ENCODE results near the gene C12orf57.

The C12orf57 gene

DNA sequence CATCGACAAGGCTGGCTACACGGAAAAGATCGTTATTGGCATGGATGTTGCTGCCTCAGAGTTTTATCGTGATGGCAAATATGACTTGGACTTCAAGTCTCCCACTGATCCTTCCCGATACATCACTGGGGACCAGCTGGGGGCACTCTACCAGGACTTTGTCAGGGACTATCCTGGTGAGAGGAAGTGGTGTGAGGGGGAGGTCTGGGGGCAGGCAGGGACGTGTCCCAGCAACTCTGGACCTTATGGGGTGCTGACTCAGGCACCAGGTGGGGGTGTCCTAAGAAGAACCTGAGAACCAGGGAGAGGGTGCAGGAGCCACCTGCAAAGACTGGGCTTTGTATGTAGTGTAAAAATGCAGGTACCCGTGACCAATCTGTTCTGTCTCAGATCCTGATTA lies 24.2 kb upstream of the C12orf57 start:
- no peak for DNase-seq

DNA sequence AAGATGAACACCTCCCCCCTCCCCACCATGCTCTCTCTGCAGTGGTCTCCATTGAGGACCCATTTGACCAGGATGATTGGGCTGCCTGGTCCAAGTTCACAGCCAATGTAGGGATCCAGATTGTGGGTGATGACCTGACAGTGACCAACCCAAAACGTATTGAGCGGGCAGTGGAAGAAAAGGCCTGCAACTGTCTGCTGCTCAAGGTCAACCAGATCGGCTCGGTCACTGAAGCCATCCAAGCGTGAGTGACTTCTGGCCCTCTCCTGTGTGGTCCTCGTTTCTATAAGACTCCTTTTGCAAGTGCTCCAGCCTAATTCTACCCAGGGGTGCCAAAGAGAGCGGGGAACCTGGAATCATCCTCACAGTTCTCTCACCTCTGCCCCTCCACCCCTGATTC lies 22.3 kb upstream of the C12orf57 start:
- no peak for DNase-seq

DNA sequence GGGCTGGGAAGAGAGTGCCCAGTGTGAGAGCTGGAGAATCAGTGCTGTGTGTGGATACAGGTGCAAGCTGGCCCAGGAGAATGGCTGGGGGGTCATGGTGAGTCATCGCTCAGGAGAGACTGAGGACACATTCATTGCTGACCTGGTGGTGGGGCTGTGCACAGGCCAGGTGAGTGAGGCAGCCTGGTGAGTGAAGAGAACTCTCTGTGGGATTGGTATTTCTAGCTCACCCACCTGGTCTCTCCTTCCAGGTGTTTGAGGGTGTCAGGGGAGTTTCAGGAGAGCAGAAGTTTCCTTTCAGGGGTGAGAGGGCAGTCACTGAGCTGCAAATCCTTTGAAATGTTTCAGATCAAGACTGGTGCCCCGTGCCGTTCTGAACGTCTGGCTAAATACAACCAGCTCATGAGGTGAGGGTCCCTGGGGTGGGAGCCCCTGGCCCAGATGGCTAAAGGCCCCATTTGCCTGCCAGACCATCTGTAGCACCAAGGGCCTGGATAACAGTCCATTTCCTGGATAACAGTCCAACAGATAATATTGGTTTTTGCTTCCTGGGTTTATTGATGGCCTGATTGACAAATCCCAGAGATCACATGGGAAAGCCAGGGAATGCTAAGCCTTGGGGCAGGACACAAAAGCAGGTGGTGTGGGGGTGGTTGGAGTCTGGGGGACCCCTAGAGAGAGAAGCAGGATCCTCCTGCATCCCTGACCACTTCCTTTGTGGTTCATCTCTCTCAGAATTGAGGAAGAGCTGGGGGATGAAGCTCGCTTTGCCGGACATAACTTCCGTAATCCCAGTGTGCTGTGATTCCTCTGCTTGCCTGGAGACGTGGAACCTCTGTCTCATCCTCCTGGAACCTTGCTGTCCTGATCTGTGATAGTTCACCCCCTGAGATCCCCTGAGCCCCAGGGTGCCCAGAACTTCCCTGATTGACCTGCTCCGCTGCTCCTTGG lies 21.6 kb upstream of the C12orf57 start:
- DNase-seq = no peak

DNA sequence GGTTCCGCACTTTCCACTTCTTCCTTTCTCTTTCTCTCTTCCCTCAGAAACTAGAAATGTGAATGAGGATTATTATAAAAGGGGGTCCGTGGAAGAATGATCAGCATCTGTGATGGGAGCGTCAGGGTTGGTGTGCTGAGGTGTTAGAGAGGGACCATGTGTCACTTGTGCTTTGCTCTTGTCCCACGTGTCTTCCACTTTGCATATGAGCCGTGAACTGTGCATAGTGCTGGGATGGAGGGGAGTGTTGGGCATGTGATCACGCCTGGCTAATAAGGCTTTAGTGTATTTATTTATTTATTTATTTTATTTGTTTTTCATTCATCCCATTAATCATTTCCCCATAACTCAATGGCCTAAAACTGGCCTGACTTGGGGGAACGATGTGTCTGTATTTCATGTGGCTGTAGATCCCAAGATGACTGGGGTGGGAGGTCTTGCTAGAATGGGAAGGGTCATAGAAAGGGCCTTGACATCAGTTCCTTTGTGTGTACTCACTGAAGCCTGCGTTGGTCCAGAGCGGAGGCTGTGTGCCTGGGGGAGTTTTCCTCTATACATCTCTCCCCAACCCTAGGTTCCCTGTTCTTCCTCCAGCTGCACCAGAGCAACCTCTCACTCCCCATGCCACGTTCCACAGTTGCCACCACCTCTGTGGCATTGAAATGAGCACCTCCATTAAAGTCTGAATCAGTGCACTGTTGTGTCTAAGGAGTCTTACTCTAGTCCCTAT lies 20.7 kb upstream of the C12orf57 start:
- DNase-seq = no peak

DNA sequence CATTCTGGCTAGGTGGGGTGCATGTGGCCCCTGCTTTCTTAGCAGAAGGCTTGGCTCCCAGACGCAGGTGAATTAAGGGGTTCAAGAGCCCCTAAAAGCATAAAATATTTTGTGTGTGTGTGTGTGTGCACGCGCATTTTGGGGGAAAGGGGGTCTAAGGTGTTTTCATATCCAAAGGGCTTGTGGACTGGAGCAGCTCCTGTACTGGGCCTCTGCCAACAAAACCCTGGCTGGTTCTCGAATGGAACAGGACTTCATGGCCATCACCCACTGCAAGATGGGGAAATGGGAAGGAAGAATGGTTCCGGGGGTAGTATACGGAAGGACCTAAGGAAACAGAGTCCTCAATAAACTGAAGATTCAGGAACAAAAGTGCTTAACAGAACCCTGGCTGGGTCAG lies 20.0 kb upstream of the C12orf57 start:
- DNase-seq = no peak

DNA sequence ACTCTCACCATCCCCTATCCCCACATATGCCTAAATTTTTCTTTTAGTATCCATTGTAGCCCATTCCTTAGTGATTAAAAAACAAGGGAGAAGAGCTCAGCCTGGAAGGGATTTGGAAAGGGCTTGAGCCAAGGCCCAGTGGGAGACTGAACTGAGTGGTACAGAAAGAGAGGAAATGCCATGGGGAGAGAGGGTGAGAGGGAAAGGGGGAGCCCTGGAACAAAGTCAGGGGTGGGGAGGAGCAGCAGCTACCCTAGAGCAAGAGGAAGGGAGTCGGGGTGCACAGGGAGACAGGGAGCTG lies 18.6 kb upstream of the C12orf57 start:
- DNase-seq = no peak

DNA sequence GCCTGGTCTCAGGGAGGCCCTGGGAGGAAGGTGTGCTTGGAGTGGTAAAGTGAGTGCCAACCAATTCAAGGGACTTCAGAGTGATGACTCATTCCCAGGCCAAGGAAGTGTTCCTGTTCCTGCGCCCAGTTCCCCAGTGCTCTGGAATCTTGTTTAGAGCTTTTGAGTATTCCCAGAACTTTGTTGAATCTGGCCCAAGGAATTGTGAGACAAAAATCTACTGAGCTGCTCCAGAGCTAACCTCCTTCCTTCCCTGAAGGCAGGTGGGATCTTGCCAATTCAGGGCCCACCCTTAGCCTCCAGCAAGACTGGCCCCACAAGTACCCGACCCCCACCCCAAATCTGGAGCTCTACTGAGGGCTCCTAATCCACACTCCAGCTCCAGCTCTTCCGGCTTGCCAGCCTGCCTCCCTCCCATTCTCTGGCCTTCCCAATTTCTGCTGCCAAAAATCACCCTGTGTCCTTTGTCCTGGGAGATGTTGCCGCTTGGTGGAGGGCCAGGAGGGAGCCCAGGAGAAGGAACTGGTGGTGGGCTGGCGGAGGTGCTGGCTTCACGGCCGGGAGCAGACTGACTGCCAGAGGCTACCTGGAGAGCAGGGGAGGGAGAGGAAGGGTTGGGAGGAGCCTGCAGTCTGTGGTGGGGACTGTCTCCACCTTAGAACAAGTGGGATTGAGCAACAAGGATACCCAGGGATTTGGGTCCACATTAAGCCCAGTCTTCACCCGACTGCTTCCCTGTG lies 18.1 kb upstream of the C12orf57 start:
- no peak for DNase-seq

DNA sequence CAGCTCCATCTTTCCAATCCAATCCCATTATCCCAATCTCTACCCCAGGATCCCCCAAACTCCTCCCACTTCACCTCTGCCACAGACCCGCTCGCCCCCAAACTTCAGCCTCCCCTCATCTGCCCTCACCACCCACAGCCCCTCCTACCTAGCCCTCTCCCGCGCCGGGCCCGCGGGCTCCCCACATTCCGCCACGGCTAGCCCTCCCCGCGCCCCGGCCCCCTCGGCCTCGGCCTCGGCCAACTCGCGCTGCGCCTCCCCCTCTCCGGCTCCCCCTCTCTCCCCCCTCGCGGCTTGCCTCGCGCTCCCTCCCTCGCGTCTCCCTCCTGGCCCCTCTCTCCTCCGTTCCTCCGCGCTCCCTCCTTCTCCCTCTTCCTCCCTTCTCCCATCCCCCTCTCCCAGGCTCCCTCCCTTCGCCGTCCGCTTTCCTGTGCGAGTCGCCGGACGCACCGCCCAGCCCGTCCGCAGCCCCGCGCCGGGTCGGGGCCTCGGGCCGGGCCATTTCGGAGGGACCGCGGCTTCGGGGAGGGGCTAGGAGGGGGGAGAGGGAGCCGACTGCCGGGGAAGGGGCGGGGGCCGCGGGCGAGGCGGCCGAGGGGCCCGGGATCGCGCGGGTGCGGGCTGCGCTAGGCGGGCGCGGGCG lies 16.3 kb upstream of the C12orf57 start, which contains the start of gene ATN1:
Gene ATN1, plus strand, starts transcription at position 581 of the 643 bp plus-strand sequence. CDS start 6,043 bp downstream, outside the sequence.
- DNase-seq = no peak

DNA sequence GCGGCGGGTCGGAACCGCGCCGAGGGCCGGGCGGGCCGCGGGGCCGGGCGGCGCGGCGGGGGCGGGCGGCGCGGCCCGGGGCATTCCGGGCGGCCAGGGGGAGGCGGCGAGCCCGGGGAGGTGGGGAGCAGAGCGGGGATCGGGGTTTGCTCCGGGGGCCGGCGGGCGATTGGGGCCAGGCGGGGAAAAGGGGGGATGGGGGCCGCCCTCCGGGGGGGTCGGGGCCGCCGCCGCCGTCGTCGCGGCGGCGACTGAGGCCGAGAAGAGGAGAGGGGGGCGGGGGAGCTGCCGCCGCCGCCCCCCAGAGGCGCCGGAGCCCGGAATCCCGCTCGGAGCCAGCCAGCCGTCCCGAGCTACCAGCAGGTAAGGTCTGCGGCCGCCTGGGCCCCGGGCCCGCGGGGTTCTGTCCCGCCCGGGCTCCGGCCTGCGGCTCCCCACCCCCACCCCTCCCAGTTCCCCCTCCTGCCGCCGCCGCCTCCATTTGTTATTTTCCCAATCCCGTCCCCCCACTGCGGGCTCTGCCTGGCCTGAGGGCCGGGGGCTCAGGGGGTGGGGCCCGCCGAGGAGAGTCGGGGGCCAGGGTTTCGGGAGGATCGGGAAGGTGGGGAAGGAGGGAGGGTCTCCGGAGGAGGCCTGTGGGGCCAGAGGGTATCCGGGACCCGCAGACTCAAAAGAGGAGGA lies 15.7 kb upstream of the C12orf57 start:
- DNase-seq = no peak

DNA sequence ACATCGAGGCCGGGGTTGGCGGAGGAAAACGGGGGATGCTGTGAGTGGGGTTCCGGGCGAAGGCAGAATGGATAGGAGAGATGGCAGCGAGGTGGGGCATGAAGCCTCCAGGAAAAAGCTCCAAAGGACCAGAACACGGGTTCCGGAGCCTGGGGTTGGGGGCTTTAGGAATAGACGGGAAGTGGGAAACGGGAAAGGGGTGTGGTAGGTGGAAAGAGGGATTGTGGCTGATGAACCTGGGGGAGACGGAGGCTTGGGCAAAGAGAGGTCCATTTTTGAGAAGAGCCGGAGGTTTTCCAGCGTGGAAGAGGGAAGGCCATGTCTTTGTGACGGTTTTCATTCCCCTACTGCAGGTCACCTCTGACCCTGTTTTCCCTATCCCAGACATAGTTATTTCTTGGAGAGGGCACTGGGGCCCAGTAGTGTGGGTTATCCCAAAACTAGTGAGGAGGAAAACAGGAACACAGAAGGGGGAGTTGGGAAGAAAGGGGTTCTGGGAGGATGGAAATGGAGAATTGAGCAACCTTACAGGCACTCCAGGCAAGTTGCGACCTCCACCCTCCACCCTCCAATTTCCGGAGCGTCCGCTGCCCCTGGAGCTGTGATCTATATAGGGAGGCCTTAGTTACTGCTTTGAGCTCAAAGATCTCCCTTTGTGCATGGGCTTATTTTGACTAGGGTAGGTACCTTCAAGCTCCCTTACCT lies 15.0 kb upstream of the C12orf57 start:
- DNase-seq = no peak

DNA sequence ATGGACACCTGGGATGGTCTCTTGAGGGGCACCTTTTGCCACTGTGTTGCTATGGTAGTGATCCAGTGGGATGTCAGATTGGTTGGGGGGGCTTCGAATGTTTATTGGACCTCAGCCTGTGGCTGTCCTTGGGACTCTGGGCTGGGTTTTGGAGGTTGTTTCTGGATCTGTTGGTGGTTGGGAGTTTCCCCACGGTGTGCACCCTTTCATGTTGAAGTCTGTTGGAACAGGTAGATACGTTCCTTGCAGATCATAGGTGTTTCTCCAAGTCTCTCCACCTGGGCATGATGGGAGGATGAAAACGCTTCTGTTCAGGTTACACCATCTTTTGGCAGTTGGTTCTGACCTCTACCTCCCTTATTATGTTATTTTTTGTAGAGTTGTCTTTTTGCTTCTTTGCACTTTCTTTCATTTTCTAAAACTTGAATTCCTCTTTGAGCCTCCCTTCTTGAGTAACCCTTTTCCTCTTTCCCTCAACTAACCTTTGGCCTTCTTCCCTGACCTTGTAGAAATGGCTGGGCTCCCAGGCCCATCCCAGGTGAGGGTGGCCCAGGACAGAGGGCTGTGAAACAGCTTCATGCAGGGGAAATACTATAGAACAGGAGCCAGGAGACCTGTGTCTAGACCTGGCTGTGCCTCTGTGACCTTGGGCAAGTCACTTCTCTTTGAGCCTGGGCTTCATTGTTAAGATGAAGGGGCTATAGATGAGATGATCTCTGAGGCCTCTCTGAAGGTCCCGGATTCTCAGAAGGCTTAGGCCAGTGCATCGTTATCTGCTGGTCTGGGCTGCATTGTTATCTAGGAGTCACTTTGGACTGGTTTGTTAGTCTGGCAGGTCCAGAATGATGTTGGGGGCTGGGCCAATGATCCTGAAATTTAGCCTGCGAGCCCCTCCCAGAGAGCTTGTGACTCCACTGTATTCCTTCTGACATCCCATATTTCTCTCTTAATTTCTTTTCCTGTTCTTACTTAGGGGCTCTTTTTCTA lies 14.1 kb upstream of the C12orf57 start:
- no peak for DNase-seq

DNA sequence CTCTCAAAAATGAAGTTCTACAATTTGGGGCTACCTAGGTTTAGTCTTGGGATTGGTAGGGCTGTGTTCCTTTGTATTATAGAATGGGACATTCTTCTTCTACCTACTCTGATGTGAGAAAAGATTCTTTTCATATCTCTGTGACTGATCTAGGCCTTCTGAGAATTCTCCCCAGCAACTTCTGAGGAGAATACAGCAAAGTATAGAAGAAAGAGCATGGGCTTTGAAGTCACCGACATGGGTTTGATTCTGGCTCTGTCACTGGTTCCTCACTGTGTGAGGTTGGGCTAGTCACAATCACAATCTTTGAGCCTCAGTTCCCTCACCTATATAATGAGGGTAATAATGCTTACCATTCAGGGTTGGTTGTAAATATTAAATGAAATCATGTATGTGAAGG lies 11.1 kb upstream of the C12orf57 start:
- DNase-seq = no peak

DNA sequence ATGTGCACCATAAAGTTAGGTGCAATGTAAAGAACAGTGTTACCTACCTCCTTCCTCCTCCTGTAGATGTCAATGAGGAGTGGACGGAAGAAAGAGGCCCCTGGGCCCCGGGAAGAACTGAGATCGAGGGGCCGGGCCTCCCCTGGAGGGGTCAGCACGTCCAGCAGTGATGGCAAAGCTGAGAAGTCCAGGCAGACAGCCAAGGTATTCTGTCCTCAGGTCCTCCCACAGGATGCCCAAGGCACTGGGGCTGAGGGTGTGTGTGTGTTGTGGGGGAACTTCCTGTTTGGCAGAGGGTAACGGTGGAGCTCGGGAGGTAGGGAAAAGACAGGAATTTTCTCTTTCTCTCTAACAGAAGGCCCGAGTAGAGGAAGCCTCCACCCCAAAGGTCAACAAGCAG lies 9.7 kb upstream of the C12orf57 start:
- no peak for DNase-seq

DNA sequence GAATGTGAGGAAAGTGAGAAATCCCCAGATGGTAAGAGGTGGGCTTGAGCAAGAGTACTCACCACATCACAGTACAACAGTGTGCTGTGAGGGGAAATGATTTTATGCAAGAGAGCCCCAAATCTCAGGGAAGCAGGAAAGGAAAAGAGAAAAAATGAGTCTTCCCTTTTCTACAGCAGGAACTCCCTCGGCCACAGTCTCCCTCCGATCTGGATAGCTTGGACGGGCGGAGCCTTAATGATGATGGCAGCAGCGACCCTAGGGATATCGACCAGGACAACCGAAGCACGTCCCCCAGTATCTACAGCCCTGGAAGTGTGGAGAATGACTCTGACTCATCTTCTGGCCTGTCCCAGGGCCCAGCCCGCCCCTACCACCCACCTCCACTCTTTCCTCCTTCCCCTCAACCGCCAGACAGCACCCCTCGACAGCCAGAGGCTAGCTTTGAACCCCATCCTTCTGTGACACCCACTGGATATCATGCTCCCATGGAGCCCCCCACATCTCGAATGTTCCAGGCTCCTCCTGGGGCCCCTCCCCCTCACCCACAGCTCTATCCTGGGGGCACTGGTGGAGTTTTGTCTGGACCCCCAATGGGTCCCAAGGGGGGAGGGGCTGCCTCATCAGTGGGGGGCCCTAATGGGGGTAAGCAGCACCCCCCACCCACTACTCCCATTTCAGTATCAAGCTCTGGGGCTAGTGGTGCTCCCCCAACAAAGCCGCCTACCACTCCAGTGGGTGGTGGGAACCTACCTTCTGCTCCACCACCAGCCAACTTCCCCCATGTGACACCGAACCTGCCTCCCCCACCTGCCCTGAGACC lies 8.2 kb upstream of the C12orf57 start:
- DNase-seq = no peak

DNA sequence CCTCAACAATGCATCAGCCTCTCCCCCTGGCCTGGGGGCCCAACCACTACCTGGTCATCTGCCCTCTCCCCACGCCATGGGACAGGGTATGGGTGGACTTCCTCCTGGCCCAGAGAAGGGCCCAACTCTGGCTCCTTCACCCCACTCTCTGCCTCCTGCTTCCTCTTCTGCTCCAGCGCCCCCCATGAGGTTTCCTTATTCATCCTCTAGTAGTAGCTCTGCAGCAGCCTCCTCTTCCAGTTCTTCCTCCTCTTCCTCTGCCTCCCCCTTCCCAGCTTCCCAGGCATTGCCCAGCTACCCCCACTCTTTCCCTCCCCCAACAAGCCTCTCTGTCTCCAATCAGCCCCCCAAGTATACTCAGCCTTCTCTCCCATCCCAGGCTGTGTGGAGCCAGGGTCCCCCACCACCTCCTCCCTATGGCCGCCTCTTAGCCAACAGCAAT lies 7.6 kb upstream of the C12orf57 start:
- no peak for DNase-seq

DNA sequence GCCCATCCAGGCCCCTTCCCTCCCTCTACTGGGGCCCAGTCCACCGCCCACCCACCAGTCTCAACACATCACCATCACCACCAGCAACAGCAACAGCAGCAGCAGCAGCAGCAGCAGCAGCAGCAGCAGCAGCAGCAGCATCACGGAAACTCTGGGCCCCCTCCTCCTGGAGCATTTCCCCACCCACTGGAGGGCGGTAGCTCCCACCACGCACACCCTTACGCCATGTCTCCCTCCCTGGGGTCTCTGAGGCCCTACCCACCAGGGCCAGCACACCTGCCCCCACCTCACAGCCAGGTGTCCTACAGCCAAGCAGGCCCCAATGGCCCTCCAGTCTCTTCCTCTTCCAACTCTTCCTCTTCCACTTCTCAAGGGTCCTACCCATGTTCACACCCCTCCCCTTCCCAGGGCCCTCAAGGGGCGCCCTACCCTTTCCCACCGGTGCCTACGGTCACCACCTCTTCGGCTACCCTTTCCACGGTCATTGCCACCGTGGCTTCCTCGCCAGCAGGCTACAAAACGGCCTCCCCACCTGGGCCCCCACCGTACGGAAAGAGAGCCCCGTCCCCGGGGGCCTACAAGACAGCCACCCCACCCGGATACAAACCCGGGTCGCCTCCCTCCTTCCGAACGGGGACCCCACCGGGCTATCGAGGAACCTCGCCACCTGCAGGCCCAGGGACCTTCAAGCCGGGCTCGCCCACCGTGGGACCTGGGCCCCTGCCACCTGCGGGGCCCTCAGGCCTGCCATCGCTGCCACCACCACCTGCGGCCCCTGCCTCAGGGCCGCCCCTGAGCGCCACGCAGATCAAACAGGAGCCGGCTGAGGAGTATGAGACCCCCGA lies 7.0 kb upstream of the C12orf57 start:
- DNase-seq = no peak

DNA sequence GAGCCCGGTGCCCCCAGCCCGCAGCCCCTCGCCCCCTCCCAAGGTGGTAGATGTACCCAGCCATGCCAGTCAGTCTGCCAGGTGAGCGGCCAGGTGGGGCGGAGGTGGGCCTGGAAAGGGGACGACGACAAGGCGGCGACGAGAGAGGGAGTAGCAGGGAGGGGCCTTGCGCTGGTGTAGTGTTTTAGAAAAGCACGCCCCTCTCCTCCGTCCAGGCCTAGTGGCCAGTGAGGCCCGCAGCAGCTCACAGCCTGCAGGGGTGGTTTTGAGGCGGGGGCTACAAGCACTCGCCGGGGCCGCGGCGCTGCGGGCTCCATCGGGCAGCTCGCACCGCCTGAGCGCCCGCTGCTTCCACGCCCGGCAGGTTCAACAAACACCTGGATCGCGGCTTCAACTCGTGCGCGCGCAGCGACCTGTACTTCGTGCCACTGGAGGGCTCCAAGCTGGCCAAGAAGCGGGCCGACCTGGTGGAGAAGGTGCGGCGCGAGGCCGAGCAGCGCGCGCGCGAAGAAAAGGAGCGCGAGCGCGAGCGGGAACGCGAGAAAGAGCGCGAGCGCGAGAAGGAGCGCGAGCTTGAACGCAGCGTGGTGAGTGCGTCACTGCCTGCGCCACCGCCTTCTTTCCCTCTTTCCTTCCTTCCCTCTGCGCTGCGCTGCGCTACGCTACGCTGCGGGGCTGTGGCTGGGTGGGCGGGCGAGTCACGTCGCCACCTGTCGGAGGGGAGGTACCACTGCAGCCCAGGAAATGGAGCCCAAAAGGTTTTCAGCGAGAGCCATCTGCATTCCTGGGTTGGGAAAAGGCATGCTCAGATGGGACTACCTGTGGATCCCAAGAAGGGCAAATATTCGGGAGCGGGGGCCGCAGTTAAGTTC lies 6.1 kb upstream of the C12orf57 start:
- peak; percentile 71 for DNase-seq

Measured in T1000 (cell line).